K562 (cell line): ENCODE measurements around the gene TAS2R40. TPM values are rescaled to one million over a fixed set of nuclear protein-coding genes. Genes with fewer than 3 reads are reported as not detected.

Source experiments
- ATAC-seq: fragments of 200-7000 bp; cut with Tn5 transposase; 3 replicates; pipeline ENCODE4 v1.9.1; 2020; ENCODE audit warnings: moderate library complexity
- BruUV-seq: library from RNA; stranded (reverse); fragments of 400-500 nt; replicated peaks from 2 replicates; lab custom pipeline; 2021; lab: Mats Ljungman, UMichigan
- CTCF ChIA-PET: fragments of 300-600 bp; formaldehyde crosslinking; extraction: SDS; loops from one replicate; lab custom pipeline; 2021; ENCODE audit warnings: low intra/inter-chr PET ratio; lab: Yijun Ruan, JAX
- POLR2A ChIA-PET: fragments of 300-600, 350-650 bp; sonication (Branson Sonifier 250); formaldehyde crosslinking; extraction: SDS; loops from one replicate; lab custom pipeline; 2021; ENCODE audit warnings: antibody characterized with exemption, inconsistent platforms; lab: Yijun Ruan, JAX
- DNase-seq, 4 experiments: peaks; one replicate each; pipeline versions ENCODE4 v3.0.0 to v3.0.0-alpha.2; 2011 to 2018; ENCODE audit warnings: low spot score in 3 of 4, mixed read lengths in 3 of 4; ENCODE audit errors: extremely low read depth in 1 of 4
- FAIRE-seq: peaks from 2 replicates; lab custom pipeline; 2011; peaks lifted over from hg19 to GRCh38; lab: Jason Lieb, UNC
- H2AFZ ChIP-seq: 2 replicates; pipeline ENCODE4 v1.6.0; 2011; ENCODE audit warnings: low read depth, low read length, control low read depth, inconsistent platforms
- H3K27ac ChIP-seq: fragments of 200-600 bp; 3 replicates; pipeline ENCODE4 v1.8.0; 2011; ENCODE audit warnings: low read depth, mild to moderate bottlenecking, control low read depth, inconsistent platforms, low read length, moderate library complexity, mixed read lengths; ENCODE audit errors: extremely low read depth
- H3K27me3 ChIP-seq, 2 experiments: fragments of 300-600 bp in 1 of 2; 2 replicates in 1 of 2; 3 replicates in 1 of 2; pipeline versions ENCODE4 v1.6.0 to v1.8.0; 2011; ENCODE audit warnings: inconsistent platforms in 2 of 2, low read length in 2 of 2, mild to moderate bottlenecking in 1 of 2, mixed read lengths in 1 of 2, moderate library complexity in 1 of 2; ENCODE audit not compliant: control insufficient read depth in 2 of 2, insufficient read depth in 2 of 2
- H3K36me3 ChIP-seq: fragments of 300-600 bp; 3 replicates; pipeline ENCODE4 v1.8.0; 2011; ENCODE audit warnings: mild to moderate bottlenecking, low read length, inconsistent platforms; ENCODE audit not compliant: control insufficient read depth, insufficient read depth
- H3K4me1 ChIP-seq, 2 experiments: fragments of 200-600 bp in 1 of 2; replicated peaks in 1 of 2; 2 replicates in 1 of 2; 3 replicates in 1 of 2; pipeline versions ENCODE4 v1.5.1 to v1.8.0; 2011; ENCODE audit warnings: inconsistent platforms in 2 of 2, low read length in 2 of 2, mild to moderate bottlenecking in 1 of 2, mixed read lengths in 1 of 2, moderate library complexity in 1 of 2; ENCODE audit not compliant: control insufficient read depth in 2 of 2, insufficient read depth in 2 of 2
- H3K4me2 ChIP-seq: 2 replicates; pipeline ENCODE4 v1.6.1; 2011; ENCODE audit warnings: low read length, control low read depth, inconsistent platforms, mixed read lengths; ENCODE audit not compliant: insufficient read depth
- H3K4me3 ChIP-seq: fragments of 200-600 bp; sonication (generic), shearing (Covaris generic); 2 replicates; pipeline ENCODE4 v1.5.1; 2016; ENCODE audit warnings: control low read depth, inconsistent platforms
- H3K79me2 ChIP-seq: fragments of 200-600 bp; 3 replicates; pipeline ENCODE4 v1.8.0; 2011; ENCODE audit warnings: low read length, inconsistent platforms; ENCODE audit not compliant: control insufficient read depth, insufficient read depth
- H3K9ac ChIP-seq, 2 experiments: 2 replicates each; pipeline versions ENCODE4 v1.6.0 to v1.6.1; 2011; ENCODE audit warnings: low read depth in 2 of 2, low read length in 2 of 2, control low read depth in 1 of 2, inconsistent platforms in 1 of 2, mild to moderate bottlenecking in 1 of 2, mixed read lengths in 1 of 2; ENCODE audit not compliant: insufficient read depth in 1 of 2
- H3K9me1 ChIP-seq: one replicate; pipeline ENCODE4 v1.6.0; 2011; ENCODE audit warnings: inconsistent platforms, mild to moderate bottlenecking, low read length, moderate library complexity; ENCODE audit not compliant: control insufficient read depth, insufficient read depth
- H3K9me3 ChIP-seq: replicated peaks from 2 replicates; pipeline ENCODE4 v1.5.1; 2011; ENCODE audit warnings: low read depth, low read length, inconsistent platforms; ENCODE audit not compliant: control insufficient read depth, insufficient read depth
- H4K20me1 ChIP-seq: replicated peaks from 2 replicates; pipeline ENCODE4 v1.6.1; 2011; ENCODE audit warnings: low read length, inconsistent platforms, mixed read lengths; ENCODE audit not compliant: control insufficient read depth, insufficient read depth
- GABPA ChIP-seq: fragments of 200-800 bp; sonication (Bioruptor generic); conservative IDR thresholded peaks from 2 replicates; pipeline ENCODE4 v1.6.1; 2016; ENCODE audit warnings: low read depth, missing genetic modification characterization, missing compliant biosample characterization
- JUN ChIP-seq, 2 experiments: sonication (generic) in 1 of 2; formaldehyde crosslinking in 1 of 2; IDR thresholded peaks; 2 replicates each; pipeline versions ENCODE4 v1.6.1 to v1.8.0; 2012 to 2022; ENCODE audit warnings: borderline replicate concordance in 2 of 2, mild to moderate bottlenecking in 2 of 2, improper control_type of control experiment in 1 of 2, low read depth in 1 of 2, low read length in 1 of 2, missing genetic modification reagents in 1 of 2
- KLF16 ChIP-seq: IDR thresholded peaks from 2 replicates; pipeline ENCODE4 v1.6.1; 2016; ENCODE audit warnings: antibody characterized with exemption
- ZNF224 ChIP-seq: sonication (generic); formaldehyde crosslinking; IDR thresholded peaks from 2 replicates; pipeline ENCODE4 v1.8.0; 2022; ENCODE audit warnings: mild to moderate bottlenecking, missing genetic modification reagents
- WGBS: fragments of 100-300 bp; shearing (Covaris generic); methylation state at CpG from one replicate; pipeline ENCODE4 v1.1.6; 2016; ENCODE audit warnings: low coverage, mixed read lengths; ENCODE audit not compliant: insufficient coverage; ENCODE audit errors: missing lambda C conversion rate; 5-methylcytosine and 5-hydroxymethylcytosine counted together
- in situ Hi-C: fragments of 300-500 bp; cut with MboI; formaldehyde crosslinking; loops from 4 replicates; pipeline ENCODE4 v1.15.0; 2018; ENCODE audit warnings: inconsistent platforms, mixed read lengths
- intact Hi-C: fragments of 100-400 bp; cut with micrococcal nuclease; formaldehyde crosslinking; loops from 2 replicates; pipeline ENCODE4 v1.14.2; 2022
- polyA plus RNA-seq, 8 experiments: library from polyadenylated mRNA; depleted of rRNA in 4 of 8; stranded (reverse) in 5 of 8; unstranded in 3 of 8; fragments of >200 nt; fragmentation: Nextera tagmentation in 2 of 8; fragmentation: Illumina TruSeq in 1 of 8; extraction: Ambion mirVana in 2 of 8; extraction: Trizol in 1 of 8; gene quantifications; 2 replicates each; pipeline versions ENCODE4 v1.2.1 to v1.2.3, GENCODE V29; 2011 to 2014; ENCODE audit warnings: inconsistent platforms in 1 of 8, missing spikeins in 1 of 8
- total RNA-seq, 7 experiments: library from RNA; depleted of rRNA in 6 of 7; stranded (reverse); fragments of >200 nt in 6 of 7; fragmentation: Illumina TruSeq in 2 of 7; extraction: Trizol in 2 of 7; gene quantifications; 2 replicates each; pipeline versions ENCODE4 v1.2.1 to v1.2.3, GENCODE V29; 2011 to 2021; ENCODE audit warnings: low replicate concordance in 1 of 7
- TF ChIP-seq, protein P1 (sequence below): fragments of 450-650 bp; formaldehyde crosslinking; IDR thresholded peaks from 2 replicates; pipeline ENCODE4 v1.4.0; 2020; ENCODE audit warnings: mild to moderate bottlenecking, mixed read lengths
- TF ChIP-seq, protein P2 (sequence below), 2 experiments: fragments of 450-650 bp; formaldehyde crosslinking in 1 of 2; IDR thresholded peaks; 2 replicates each; pipeline versions ENCODE4 v1.4.0 to v1.6.1; 2014 to 2020; ENCODE audit warnings: mild to moderate bottlenecking in 2 of 2, borderline replicate concordance in 1 of 2, low read depth in 1 of 2

Gene TAS2R40
- total and polyA plus RNA-seq, 9 of the 15 experiments (the other 6 are each of a cell fraction or from before 2014, with no cell fraction given), result not detected

DNA sequence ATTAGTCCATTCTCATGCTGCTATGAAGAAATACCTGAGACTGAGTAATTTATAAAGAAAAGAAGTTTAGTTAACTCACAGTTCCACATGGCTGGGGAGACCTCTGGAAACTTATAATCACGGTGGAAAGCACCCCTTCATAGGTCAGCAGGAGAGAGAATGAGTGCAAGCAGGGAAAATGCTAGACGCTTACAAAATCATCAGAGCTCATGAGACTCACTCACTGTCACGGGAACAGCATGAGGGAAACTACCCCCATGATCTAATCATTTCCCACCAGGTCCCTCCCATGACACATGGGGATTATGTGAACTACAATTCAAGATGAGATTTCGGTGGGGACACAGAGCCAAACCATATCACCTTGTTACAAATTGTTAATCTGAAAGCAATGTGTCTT is 22.8 kb upstream of the TAS2R40 start:
- POLR2A ChIA-PET, result interaction anchor here (0.6 kb wide), 1 partner anchor 24 kb away, joined by 3 read pairs; no protein-coding TSS in a partner anchor
- no peak for ATAC-seq
- WGBS, result 0% methylated on average over 4 of the region's 4 CpGs

More for the DNA sequence above, 22.8 kb upstream of the TAS2R40 start:
- no peaks in the 10 kb centered on the region for H4K20me1 ChIP-seq
- H3K4me2 ChIP-seq, result no peak overlapping the region
- no peaks in the 10 kb centered on the region for H3K36me3 ChIP-seq
- H3K9me3 ChIP-seq, result no peaks in the 10 kb centered on the region
- no peak overlapping the region for H3K9ac ChIP-seq
- FAIRE-seq (no peak), DNase-seq (no peak)
- in situ Hi-C loops, result no loop called here
- TF ChIP-seq JUN (IDR thresholded peaks at IDR 0.05; ENCODE audit: borderline replicate concordance, low read depth, low read length) (no peak), JUN (CRISPR knock-in tag; IDR thresholded peaks at IDR 0.05; ENCODE audit: borderline replicate concordance) (no peak), ZNF224 (CRISPR knock-in tag) (no peak), KLF16 (no peak), GABPA (no peak)
- TF ChIP-seq, protein P1, sequence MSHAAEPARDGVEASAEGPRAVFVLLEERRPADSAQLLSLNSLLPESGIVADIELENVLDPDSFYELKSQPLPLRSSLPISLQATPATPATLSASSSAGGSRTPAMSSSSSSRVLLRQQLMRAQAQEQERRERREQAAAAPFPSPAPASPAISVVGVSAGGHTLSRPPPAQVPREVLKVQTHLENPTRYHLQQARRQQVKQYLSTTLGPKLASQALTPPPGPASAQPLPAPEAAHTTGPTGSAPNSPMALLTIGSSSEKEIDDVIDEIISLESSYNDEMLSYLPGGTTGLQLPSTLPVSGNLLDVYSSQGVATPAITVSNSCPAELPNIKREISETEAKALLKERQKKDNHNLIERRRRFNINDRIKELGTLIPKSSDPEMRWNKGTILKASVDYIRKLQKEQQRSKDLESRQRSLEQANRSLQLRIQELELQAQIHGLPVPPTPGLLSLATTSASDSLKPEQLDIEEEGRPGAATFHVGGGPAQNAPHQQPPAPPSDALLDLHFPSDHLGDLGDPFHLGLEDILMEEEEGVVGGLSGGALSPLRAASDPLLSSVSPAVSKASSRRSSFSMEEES (CRISPR knock-in tag), result no peak
- TF ChIP-seq, protein P2, sequence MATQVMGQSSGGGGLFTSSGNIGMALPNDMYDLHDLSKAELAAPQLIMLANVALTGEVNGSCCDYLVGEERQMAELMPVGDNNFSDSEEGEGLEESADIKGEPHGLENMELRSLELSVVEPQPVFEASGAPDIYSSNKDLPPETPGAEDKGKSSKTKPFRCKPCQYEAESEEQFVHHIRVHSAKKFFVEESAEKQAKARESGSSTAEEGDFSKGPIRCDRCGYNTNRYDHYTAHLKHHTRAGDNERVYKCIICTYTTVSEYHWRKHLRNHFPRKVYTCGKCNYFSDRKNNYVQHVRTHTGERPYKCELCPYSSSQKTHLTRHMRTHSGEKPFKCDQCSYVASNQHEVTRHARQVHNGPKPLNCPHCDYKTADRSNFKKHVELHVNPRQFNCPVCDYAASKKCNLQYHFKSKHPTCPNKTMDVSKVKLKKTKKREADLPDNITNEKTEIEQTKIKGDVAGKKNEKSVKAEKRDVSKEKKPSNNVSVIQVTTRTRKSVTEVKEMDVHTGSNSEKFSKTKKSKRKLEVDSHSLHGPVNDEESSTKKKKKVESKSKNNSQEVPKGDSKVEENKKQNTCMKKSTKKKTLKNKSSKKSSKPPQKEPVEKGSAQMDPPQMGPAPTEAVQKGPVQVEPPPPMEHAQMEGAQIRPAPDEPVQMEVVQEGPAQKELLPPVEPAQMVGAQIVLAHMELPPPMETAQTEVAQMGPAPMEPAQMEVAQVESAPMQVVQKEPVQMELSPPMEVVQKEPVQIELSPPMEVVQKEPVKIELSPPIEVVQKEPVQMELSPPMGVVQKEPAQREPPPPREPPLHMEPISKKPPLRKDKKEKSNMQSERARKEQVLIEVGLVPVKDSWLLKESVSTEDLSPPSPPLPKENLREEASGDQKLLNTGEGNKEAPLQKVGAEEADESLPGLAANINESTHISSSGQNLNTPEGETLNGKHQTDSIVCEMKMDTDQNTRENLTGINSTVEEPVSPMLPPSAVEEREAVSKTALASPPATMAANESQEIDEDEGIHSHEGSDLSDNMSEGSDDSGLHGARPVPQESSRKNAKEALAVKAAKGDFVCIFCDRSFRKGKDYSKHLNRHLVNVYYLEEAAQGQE (IDR thresholded peaks at IDR 0.05; ENCODE audit: borderline replicate concordance), result no peak
- TF ChIP-seq, protein P2 (CRISPR knock-in tag; IDR thresholded peaks at IDR 0.05; ENCODE audit: low read depth), result no peak
- no peak overlapping the region for H3K4me3 ChIP-seq
- intact Hi-C loops, result no loop called here
- no peaks in the 10 kb centered on the region for H3K4me1 ChIP-seq
- no peaks in the 10 kb centered on the region for H3K79me2 ChIP-seq
- CTCF ChIA-PET, result no interaction called here
- H2AFZ ChIP-seq, result no peak overlapping the region
- H3K27ac ChIP-seq, result no peak overlapping the region
- H3K9me1 ChIP-seq, result no peaks in the 10 kb centered on the region
- H3K27me3 ChIP-seq, result 0 out of 5 replicates have a peak, but pooled peaks cover 0 to 3% of the 10 kb centered on the region in 2 experiments
- no TSS peak for BruUV-seq
